GM21515 (cell line): ENCODE data around the gene PPP2R3C.
"Not testable (repeated sequence)": the region's sequence is repeated elsewhere in the genome, so short reads cannot be mapped to it uniquely, and the experiment has no call there.

Source experiments
- ATAC-seq: cut with Tn5 transposase; IDR thresholded peaks from one replicate; pipeline ENCODE4 v1.9.1; 2021; ENCODE audit not compliant: unreplicated experiment

Gene PPP2R3C

GRCh38 chr14:35133542-35134328, 11.9 kb upstream of the PPP2R3C start:
- ATAC-seq: no peak

DNA sequence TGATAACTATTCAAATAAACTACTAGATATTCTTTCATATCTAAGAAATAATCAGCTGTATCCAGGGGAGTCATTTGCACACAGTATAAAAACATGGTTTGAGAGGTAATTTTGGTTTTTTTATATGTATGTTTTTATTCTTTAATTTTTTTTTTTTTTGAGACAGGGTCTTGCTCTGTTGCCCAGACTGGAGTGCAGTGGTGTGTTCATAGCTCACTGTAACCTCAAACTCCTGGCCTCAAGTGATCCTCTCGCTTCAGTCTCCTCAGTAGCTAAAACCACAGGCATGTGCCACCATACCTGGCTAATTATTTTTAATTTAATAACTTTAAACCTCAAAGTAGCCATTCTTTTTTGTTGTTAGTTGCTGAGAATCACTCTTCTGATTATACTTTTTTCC, 2.3 kb upstream of the PPP2R3C start:
- ATAC-seq: no peak

DNA sequence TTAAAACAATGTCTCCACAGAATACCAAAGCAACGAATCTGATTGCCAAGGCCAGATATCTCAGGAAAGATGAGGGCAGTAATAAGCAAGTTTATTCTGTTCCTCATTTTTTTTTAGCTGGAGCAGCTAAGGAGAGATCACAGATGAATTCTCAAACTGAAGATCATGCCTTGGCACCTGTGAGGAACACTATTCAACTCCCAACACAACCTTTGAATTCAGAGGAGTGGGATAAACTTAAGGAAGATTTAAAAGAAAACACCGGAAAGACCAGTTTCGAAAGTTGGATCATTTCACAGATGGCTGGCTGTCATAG, 1.6 kb upstream of the PPP2R3C start:
- no peak for ATAC-seq

DNA sequence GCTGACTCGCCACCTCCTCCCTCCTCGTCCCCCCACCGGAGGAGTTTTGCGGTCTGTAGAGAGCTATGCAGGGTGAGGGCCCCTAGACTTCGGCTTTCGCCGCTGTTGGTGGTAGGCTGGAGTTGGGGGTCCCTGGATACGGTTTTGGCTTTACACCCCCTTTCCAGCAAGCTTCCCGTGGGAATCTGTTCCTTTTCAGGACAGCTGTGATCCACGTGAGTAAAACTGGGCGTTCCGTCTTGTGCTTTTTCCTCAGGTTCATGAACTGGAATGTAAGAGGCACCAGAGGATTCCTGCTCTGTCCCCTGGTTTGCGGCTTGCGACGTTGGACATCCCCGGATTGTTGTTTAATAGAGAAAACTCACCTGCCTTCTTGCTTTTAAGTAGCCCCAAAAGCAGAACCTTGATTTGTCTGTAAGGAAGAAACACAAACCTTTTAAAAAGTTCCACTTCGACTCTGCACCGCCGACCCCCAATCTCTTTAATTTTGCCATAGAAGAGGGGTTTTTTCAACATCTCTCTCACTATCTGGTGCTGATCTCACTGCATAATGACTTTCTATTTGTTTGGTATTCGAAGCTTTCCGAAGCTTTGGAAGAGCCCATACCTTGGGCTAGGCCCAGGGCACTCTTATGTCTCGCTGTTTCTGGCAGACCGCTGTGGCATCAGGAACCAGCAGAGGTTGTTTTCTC, 1.1 kb upstream of the PPP2R3C start:
- no peak for ATAC-seq

GRCh38 chr14:35121026-35121886, 534 bp downstream of the PPP2R3C start:
- ATAC-seq: no peak

- ATAC-seq: no peak
These were observed 4.7 kb downstream of the PPP2R3C start for GRCh38 chr14:35117112-35117511.

- ATAC-seq: no peak
These were observed 5.5 kb downstream of the PPP2R3C start for GRCh38 chr14:35116242-35116641.

GRCh38 chr14:35114036-35114435, 7.8 kb downstream of the PPP2R3C start:
- no peak for ATAC-seq

GRCh38 chr14:35113308-35113950, 8.4 kb downstream of the PPP2R3C start:
- no peak for ATAC-seq

GRCh38 chr14:35112641-35113040, 9.1 kb downstream of the PPP2R3C start:
- ATAC-seq: no peak

- ATAC-seq: no peak
These were observed 13.9 kb downstream of the PPP2R3C start for GRCh38 chr14:35107866-35108265.

GRCh38 chr14:35094645-35095044, 27.1 kb downstream of the PPP2R3C start:
- not testable (repeated sequence) for ATAC-seq

DNA sequence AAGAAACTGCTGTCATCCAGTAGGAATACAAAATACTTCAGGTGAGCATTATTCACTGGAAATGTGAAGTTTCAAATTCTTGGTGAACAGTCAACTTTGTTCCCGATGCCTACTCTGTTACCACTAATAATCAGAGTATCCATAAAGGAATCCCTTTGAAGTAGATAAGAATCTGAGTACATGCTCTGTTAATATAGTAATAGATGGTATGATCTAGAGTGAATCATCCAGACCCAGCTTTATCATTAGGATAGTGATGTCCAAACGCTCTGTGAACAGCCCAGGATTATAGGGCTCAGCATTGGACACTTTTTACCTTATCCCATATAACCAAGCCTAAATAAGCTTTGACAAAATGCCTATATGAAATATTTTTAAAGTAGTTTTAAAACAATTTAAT, 33.3 kb downstream of the PPP2R3C start:
- ATAC-seq: no peak

DNA sequence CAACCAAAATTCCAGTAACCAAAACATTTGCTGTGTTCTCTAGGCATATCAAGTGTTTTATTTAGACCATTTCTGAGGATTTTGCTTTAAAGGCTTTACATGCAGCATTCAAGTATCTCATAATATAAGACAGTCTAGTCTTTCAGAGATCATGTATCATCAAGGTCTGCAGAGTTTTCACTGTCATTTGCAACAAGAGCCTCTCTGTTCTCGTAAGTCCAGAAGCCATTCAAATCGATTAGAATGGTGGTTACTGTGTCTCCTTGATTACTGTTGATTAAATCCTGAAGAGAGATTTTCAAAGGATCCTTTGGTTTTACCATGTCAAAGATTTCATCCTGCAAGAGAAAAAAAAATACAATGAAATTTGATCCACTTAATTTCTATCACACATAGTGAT, 36.3 kb downstream of the PPP2R3C start:
- no peak for ATAC-seq

DNA sequence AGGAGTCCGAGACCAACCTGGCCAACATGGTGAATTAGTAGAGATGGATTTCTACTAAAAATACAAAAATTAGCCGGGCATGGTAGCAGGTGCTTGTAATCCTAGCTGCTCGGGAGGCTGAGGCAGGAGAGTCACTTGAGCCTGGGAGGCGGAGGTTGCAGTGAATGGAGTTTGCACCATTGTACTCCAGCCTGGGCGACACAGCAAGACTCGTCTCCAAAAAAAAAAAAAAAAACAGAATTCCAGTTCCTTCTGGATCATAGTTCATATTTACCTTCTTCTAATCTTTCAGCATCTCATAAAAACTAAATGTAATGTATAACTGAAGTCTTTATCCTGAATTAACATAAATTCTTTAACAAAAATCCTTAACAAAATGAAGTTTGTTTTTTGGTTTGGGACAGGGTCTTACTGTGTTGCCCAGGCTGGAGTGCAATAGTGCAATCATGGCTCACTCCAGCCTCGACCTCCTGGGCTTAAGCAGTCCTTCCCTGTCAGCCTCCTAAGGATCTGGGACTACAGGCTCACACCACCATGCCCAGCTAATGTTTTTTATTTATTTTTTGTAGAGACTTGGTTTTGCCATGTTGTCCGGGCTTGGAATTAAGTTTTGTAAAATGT, 38.1 kb downstream of the PPP2R3C start:
- ATAC-seq: no peak

DNA sequence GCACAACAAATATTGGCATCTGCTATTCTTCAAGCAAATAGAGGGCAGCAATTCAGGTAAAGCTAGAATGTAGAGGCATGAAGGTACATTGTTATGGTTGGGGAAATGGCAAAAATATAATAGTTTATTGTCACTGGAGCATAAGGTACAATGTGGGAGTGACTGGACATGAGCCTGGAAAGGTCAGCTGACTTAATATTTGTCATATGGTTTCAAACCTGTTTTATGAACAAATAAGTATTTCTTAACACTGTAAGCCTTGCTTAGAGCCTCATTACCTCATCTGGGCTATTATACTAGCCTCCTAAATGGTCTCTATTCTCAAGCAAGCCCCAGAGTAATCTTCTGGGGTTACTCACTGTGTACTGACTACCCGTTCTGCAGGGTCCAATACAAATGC, 42.0 kb downstream of the PPP2R3C start:
- no peak for ATAC-seq

DNA sequence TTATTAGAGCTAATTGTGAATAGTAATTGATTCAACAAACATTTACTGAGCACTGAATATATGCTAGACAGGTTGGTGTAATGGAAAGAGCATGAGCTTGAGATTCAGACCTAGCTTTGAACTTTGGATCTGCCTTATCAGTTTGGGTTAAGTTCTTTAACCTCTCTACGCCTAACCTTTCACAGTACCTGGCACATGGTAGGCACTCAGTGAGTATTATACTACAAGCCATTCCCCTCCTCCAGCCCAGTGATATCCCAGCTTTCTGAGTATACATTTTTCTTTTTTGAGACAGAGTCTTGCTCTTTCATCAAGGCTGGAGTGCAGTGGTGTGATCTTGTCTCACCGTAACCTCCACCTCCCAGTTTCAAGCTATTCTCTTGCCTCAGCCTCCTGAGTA, 43.7 kb downstream of the PPP2R3C start:
- ATAC-seq: no peak

DNA sequence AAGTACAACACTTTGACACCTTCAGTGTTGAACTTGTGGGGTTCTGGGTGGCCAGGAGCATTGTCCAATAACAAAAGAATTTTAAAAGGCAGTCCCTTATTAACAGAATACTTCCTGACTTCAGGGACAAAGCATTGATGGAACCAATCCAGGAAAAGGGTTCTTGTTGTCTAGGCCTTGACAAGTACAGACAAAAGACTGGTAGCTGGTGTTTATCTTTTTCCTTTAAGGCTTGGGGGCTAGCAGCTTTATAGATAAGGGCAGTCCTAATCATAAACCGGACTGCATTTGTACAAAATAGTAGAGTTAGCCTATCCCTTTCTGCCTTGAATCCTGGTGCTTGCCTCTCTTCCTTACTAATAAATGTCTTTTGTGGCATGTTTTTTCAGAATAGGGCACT, 48.3 kb downstream of the PPP2R3C start:
- ATAC-seq: no peak

- ATAC-seq: no peak
These were observed 49.6 kb downstream of the PPP2R3C start for GRCh38 chr14:35072226-35072625.

DNA sequence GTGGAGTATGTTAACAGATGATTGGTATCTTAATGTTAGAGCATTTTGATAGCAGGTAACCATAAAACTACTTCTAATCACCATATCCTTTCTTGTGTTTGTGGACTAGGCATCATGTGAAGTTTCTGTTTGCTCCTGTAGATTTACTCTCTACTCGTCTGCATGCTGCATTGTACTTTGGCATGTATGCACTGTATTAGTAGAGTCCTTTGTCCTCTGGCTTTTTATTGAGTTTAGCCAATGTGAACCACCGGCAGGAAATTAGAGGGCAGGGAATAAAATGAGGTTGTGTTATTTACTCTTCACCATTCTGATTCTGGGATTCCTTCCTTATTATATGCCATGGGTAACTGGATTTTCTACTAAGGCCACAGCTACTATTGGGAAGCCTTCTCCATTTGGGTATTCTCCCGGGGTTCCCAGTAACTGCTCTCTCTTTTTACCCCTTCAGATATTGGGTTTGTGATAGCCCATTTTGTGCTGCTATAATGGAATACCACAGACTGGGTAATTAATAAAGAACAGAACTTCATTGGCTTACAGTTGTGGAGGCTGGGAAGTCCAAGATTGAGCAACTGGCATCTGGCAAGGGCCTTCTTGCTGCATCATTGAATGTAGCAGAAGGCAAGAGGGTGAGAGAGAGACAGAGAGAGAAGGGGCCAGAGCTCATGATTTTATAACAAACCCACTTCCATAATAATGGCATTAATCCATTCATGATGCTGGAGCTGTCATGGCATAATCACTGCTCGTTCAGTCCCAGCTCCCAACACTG, 53.4 kb downstream of the PPP2R3C start:
- ATAC-seq: no peak
